Mammary epithelial cell (primary cell): ENCODE measurements around the gene CD63.

Experiments
- CTCF ChIP-seq, 2 donors: IDR thresholded peaks in 1 of 2; conservative IDR thresholded peaks in 1 of 2; 2 replicates each; pipeline ENCODE4 v1.5.1; 2011 to 2012; ENCODE audit warnings: inconsistent platforms in 2 of 2, low read length in 2 of 2, mild to moderate bottlenecking in 2 of 2, control low read depth in 1 of 2, low read depth in 1 of 2; ENCODE audit not compliant: insufficient read depth in 1 of 2; ENCODE audit errors: extremely low read depth in 1 of 2
- EZH2 ChIP-seq: IDR thresholded peaks from 2 replicates; pipeline ENCODE4 v1.6.1; 2012; ENCODE audit warnings: low read length, inconsistent platforms, borderline replicate concordance

- TF ChIP-seq CTCF (conservative IDR thresholded peaks at IDR 0.05 in 1 of 2, IDR thresholded peaks at IDR 0.05 in 1 of 2; ENCODE audit: extremely low read depth in 1 of 2, insufficient read depth in 1 of 2, low read depth in 1 of 2, low read length in 2 of 2) (peak; percentile 12 to 35), EZH2 (no peak)
Observed at GRCh38 chr12:55705782-55706402, 22.9 kb downstream of the CD63 start.
